Activated naive CD8-positive, alpha-beta T cell (primary cell): Measurements from ENCODE around the gene OR10A4.
"Not testable (repeated sequence)": the region's sequence is repeated elsewhere in the genome, so short reads cannot be mapped to it uniquely, and the experiment has no call there.

Experiments used
- H3K27ac Mint-ChIP-seq: one replicate; pipeline ENCODE4 v1.8.0; 2021; ENCODE audit warnings: mixed read lengths
- H3K27me3 Mint-ChIP-seq: one replicate; pipeline ENCODE4 v1.8.0; 2021; ENCODE audit warnings: mixed read lengths
- H3K36me3 Mint-ChIP-seq: one replicate; pipeline ENCODE4 v1.8.0; 2021; ENCODE audit warnings: mixed read lengths
- H3K4me1 Mint-ChIP-seq: one replicate; pipeline ENCODE4 v1.8.0; 2021; ENCODE audit warnings: low read depth, mixed read lengths
- H3K4me3 Mint-ChIP-seq: one replicate; pipeline ENCODE4 v1.8.0; 2021; ENCODE audit warnings: mild to moderate bottlenecking, mixed read lengths
- H3K9me3 Mint-ChIP-seq: one replicate; pipeline ENCODE4 v1.8.0; 2021; ENCODE audit warnings: low read depth, mixed read lengths

Gene OR10A4

GRCh38 chr11:6876914-6877313, 489 bp downstream of the OR10A4 start:
- Mint-ChIP-seq H3K4me1 (no peaks in the 10 kb centered on the region), H3K27me3 (peaks cover 13% of the 10 kb centered on the region), H3K36me3 (no peaks in the 10 kb centered on the region), H3K9me3 (no peaks in the 10 kb centered on the region), H3K4me3 (no peak overlapping the region), H3K27ac (no peak overlapping the region)

- Mint-ChIP-seq H3K9me3 (no peaks in the 10 kb centered on the region), H3K4me1 (no peaks in the 10 kb centered on the region), H3K27me3 (peaks cover 17% of the 10 kb centered on the region)
These were observed 6.3 kb downstream of the OR10A4 start for GRCh38 chr11:6882751-6883150.

GRCh38 chr11:6887711-6888110, 11.3 kb downstream of the OR10A4 start:
- not testable (repeated sequence) for H3K27ac Mint-ChIP-seq, H3K9me3 Mint-ChIP-seq, H3K4me1 Mint-ChIP-seq, H3K36me3 Mint-ChIP-seq, H3K4me3 Mint-ChIP-seq
- H3K27me3 Mint-ChIP-seq = peaks cover 22% of the 10 kb centered on the region

More at GRCh38 chr11:6882751-6883150, 6.3 kb downstream of the OR10A4 start:
- Mint-ChIP-seq H3K27ac (no peak overlapping the region), H3K4me3 (no peak overlapping the region), H3K36me3 (no peaks in the 10 kb centered on the region)

- Mint-ChIP-seq H3K9me3 (no peaks in the 10 kb centered on the region), H3K36me3 (no peaks in the 10 kb centered on the region), H3K4me1 (no peaks in the 10 kb centered on the region), H3K27ac (no peak overlapping the region), H3K4me3 (no peak overlapping the region), H3K27me3 (peaks cover 19% of the 10 kb centered on the region)
These were observed 12.4 kb downstream of the OR10A4 start for GRCh38 chr11:6888830-6889229.

- no peaks in the 10 kb centered on the region for H3K9me3 Mint-ChIP-seq
- no peak overlapping the region for H3K27ac Mint-ChIP-seq
- H3K27me3 Mint-ChIP-seq = peaks cover 19% of the 10 kb centered on the region
- no peaks in the 10 kb centered on the region for H3K4me1 Mint-ChIP-seq
- H3K4me3 Mint-ChIP-seq = no peak overlapping the region
- no peaks in the 10 kb centered on the region for H3K36me3 Mint-ChIP-seq
These were observed 13.4 kb downstream of the OR10A4 start for GRCh38 chr11:6889835-6890234.

GRCh38 chr11:6892400-6892799, 16.0 kb downstream of the OR10A4 start, which contains the start of gene OR2D2:
Gene OR2D2, minus strand, starts transcription at chr11:6892500. Its CDS starts 0 bp downstream, at chr11:6892500.
- Mint-ChIP-seq H3K27me3 (peaks cover 22% of the 10 kb centered on the region), H3K27ac (no peak within 1 kb of the TSS), H3K4me1 (no peaks in the 10 kb centered on the region), H3K36me3 (no peaks in the 10 kb centered on the region), H3K9me3 (no peaks in the 10 kb centered on the region), H3K4me3 (no peak within 1 kb of the TSS)

GRCh38 chr11:6894097-6894496, 17.7 kb downstream of the OR10A4 start:
- no peak overlapping the region for H3K27ac Mint-ChIP-seq
- no peak overlapping the region for H3K4me3 Mint-ChIP-seq
- no peaks in the 10 kb centered on the region for H3K4me1 Mint-ChIP-seq
- no peaks in the 10 kb centered on the region for H3K36me3 Mint-ChIP-seq
- H3K9me3 Mint-ChIP-seq = no peaks in the 10 kb centered on the region
- peaks cover 26% of the 10 kb centered on the region for H3K27me3 Mint-ChIP-seq

GRCh38 chr11:6895010-6895409, 18.6 kb downstream of the OR10A4 start:
- Mint-ChIP-seq H3K4me1 (no peaks in the 10 kb centered on the region), H3K4me3 (no peak overlapping the region), H3K27me3 (peaks cover 23% of the 10 kb centered on the region), H3K36me3 (no peaks in the 10 kb centered on the region), H3K9me3 (no peaks in the 10 kb centered on the region), H3K27ac (no peak overlapping the region)

- Mint-ChIP-seq H3K27me3 (peaks cover 15% of the 10 kb centered on the region), H3K4me3 (no peak overlapping the region), H3K36me3 (no peaks in the 10 kb centered on the region), H3K27ac (no peak overlapping the region), H3K4me1 (no peaks in the 10 kb centered on the region), H3K9me3 (no peaks in the 10 kb centered on the region)
These were observed 22.5 kb downstream of the OR10A4 start for GRCh38 chr11:6898911-6899310.

- H3K27me3 Mint-ChIP-seq = peaks cover 13% of the 10 kb centered on the region
- H3K4me1 Mint-ChIP-seq = no peaks in the 10 kb centered on the region
- no peaks in the 10 kb centered on the region for H3K36me3 Mint-ChIP-seq
- H3K9me3 Mint-ChIP-seq = no peaks in the 10 kb centered on the region
- H3K4me3 Mint-ChIP-seq = no peak overlapping the region
- no peak overlapping the region for H3K27ac Mint-ChIP-seq
These were observed 24.0 kb downstream of the OR10A4 start for GRCh38 chr11:6900327-6900999.

- not testable (repeated sequence) for H3K4me3 Mint-ChIP-seq, H3K36me3 Mint-ChIP-seq, H3K9me3 Mint-ChIP-seq, H3K4me1 Mint-ChIP-seq, H3K27me3 Mint-ChIP-seq, H3K27ac Mint-ChIP-seq
These were observed 28.4 kb downstream of the OR10A4 start for GRCh38 chr11:6904804-6905203.

- Mint-ChIP-seq H3K27me3 (peaks cover 1% of the 10 kb centered on the region), H3K36me3 (no peaks in the 10 kb centered on the region), H3K4me3 (no peak overlapping the region)
These were observed 35.0 kb downstream of the OR10A4 start for GRCh38 chr11:6911378-6911777.

GRCh38 chr11:6911948-6912347, 35.5 kb downstream of the OR10A4 start:
- Mint-ChIP-seq H3K27ac (no peak overlapping the region), H3K4me1 (peaks cover 2% of the 10 kb centered on the region), H3K9me3 (no peaks in the 10 kb centered on the region), H3K4me3 (no peak overlapping the region), H3K36me3 (no peaks in the 10 kb centered on the region), H3K27me3 (peaks cover 1% of the 10 kb centered on the region)

More at GRCh38 chr11:6911378-6911777, 35.0 kb downstream of the OR10A4 start:
- Mint-ChIP-seq H3K4me1 (peaks cover 2% of the 10 kb centered on the region), H3K27ac (no peak overlapping the region), H3K9me3 (no peaks in the 10 kb centered on the region)

GRCh38 chr11:6919698-6920097, 43.3 kb downstream of the OR10A4 start:
- Mint-ChIP-seq H3K4me1 (no peaks in the 10 kb centered on the region), H3K27ac (no peak overlapping the region), H3K36me3 (no peaks in the 10 kb centered on the region), H3K27me3 (peaks cover 25% of the 10 kb centered on the region), H3K4me3 (no peak overlapping the region), H3K9me3 (peaks cover 3% of the 10 kb centered on the region)

GRCh38 chr11:6920702-6921101, 44.3 kb downstream of the OR10A4 start, which contains the start of gene OR2D3:
Gene OR2D3, plus strand, starts transcription at chr11:6921002. Its CDS starts 0 bp downstream, at chr11:6921002.
- no peaks in the 10 kb centered on the region for H3K36me3 Mint-ChIP-seq
- peaks cover 28% of the 10 kb centered on the region for H3K27me3 Mint-ChIP-seq

GRCh38 chr11:6925007-6925577, 48.7 kb downstream of the OR10A4 start:
- H3K27me3 Mint-ChIP-seq = peaks cover 41% of the 10 kb centered on the region
- no peak overlapping the region for H3K4me3 Mint-ChIP-seq
- H3K4me1 Mint-ChIP-seq = peaks cover 18% of the 10 kb centered on the region
- H3K36me3 Mint-ChIP-seq = no peaks in the 10 kb centered on the region
- no peaks in the 10 kb centered on the region for H3K9me3 Mint-ChIP-seq
- no peak overlapping the region for H3K27ac Mint-ChIP-seq

More at GRCh38 chr11:6920702-6921101, 44.3 kb downstream of the OR10A4 start, which contains the start of gene OR2D3:
- Mint-ChIP-seq H3K4me3 (no peak within 1 kb of the TSS), H3K4me1 (peaks cover 2% of the 10 kb centered on the region), H3K27ac (no peak within 1 kb of the TSS), H3K9me3 (peaks cover 3% of the 10 kb centered on the region)
